ENCODE data around the gene ELF1. TPM values are rescaled to one million over a fixed set of nuclear protein-coding genes. Genes with fewer than 3 reads are reported as not detected.

The ELF1 gene
- total and polyA plus RNA-seq, 2 of the 8 experiments (the other 6 are each of a cell fraction or from before 2014, with no cell fraction given) = 5.6 to 18.2 TPM

GRCh38 chr13:40910324-40911050 lies 108.6 kb downstream of the ELF1 start:
- Histone ChIP-seq H2BK20ac (ENCODE audit: low read length) (no peak overlapping the region), H3K56ac (replicated peaks; ENCODE audit: insufficient read length, low read depth, low read length) (no peak overlapping the region), H2BK15ac (ENCODE audit: low read length) (no peak overlapping the region), H4K91ac (replicated peaks; ENCODE audit: insufficient read length, low read length) (no peak overlapping the region), H3K4ac (replicated peaks; ENCODE audit: insufficient read length, low read depth, low read length) (no peak overlapping the region), H3K18ac (ENCODE audit: extremely low read depth, low read length) (no peak overlapping the region), H2AFZ (ENCODE audit: low read length) (no peak overlapping the region), H2BK5ac (ENCODE audit: low read depth, low read length) (no peak overlapping the region), H4K5ac (ENCODE audit: insufficient read length, low read depth, low read length) (no peak overlapping the region), H3K4me3 (ENCODE audit: extremely low read depth in 1 of 4, insufficient read depth in 2 of 4, low read depth in 3 of 4, low read length in 4 of 4) (no peak overlapping the region), H3K79me2 (ENCODE audit: control insufficient read depth in 1 of 2, insufficient read depth in 2 of 2, low read length in 2 of 2) (no peaks in the 10 kb centered on the region), H4K8ac (ENCODE audit: extremely low read depth, insufficient read depth, low read length) (no peak overlapping the region), H3K79me1 (ENCODE audit: low read depth, low read length) (no peaks in the 10 kb centered on the region), H3K4me2 (ENCODE audit: insufficient read depth in 1 of 2, low read depth in 2 of 2, low read length in 2 of 2) (no peak overlapping the region), H4K20me1 (replicated peaks in 1 of 2; ENCODE audit: control insufficient read depth in 1 of 2, insufficient read depth in 2 of 2, low read length in 2 of 2) (no peaks in the 10 kb centered on the region), H3K4me1 (replicated peaks in 1 of 4; ENCODE audit: control insufficient read depth in 3 of 4, insufficient read depth in 4 of 4, low read length in 3 of 4) (no peaks in the 10 kb centered on the region), H3K9me3 (ENCODE audit: insufficient read depth in 2 of 2, low read depth in 1 of 2, low read length in 1 of 2) (no peaks in the 10 kb centered on the region), H2BK120ac (replicated peaks; ENCODE audit: low read depth, low read length) (no peak overlapping the region), H2AK5ac (ENCODE audit: low read depth, low read length) (no peak overlapping the region), H3K36me3 (ENCODE audit: control insufficient read depth in 2 of 4, insufficient read depth in 4 of 4, low read length in 3 of 4) (no peaks in the 10 kb centered on the region), H3K23ac (ENCODE audit: insufficient read length) (no peak overlapping the region), H3K27ac (ENCODE audit: low read depth, low read length) (no peak overlapping the region), H3K9ac (replicated peaks in 1 of 4; ENCODE audit: extremely low read depth in 1 of 4, low read depth in 3 of 4, low read length in 3 of 4) (no peak overlapping the region), H3K14ac (ENCODE audit: insufficient read length) (no peak overlapping the region), H3K23me2 (ENCODE audit: low read depth, low read length) (no peaks in the 10 kb centered on the region), H2BK12ac (ENCODE audit: low read depth, low read length) (no peak overlapping the region), H3K27me3 (replicated peaks in 1 of 4; ENCODE audit: control insufficient read depth in 3 of 4, extremely low read depth in 1 of 4, insufficient read depth in 3 of 4, low read length in 3 of 4) (no peaks in the 10 kb centered on the region)
- WGBS, 2 experiments (ENCODE audit: extremely low coverage in 1 of 2, insufficient coverage in 1 of 2, insufficient read length in 1 of 2, insufficient replicate concordance in 2 of 2, low coverage in 1 of 2, low lambda C conversion rate in 2 of 2, missing lambda C conversion rate in 1 of 2) = 89% methylated on average over 1 of the region's 2 CpGs; no CpG with 5 or more reads in 1 of the 2 experiments
- TF ChIP-seq SIN3A (conservative IDR thresholded peaks at IDR 0.05 in 1 of 2, IDR thresholded peaks at IDR 0.05 in 1 of 2; ENCODE audit: low read depth in 1 of 2, low read length in 2 of 2) (no peak), CTBP2 (IDR thresholded peaks at IDR 0.05; ENCODE audit: borderline replicate concordance, insufficient read depth, insufficient read length, low read length) (no peak), NANOG (IDR thresholded peaks at IDR 0.05; ENCODE audit: insufficient read depth, low read depth, low read length, poor library complexity, severe bottlenecking) (no peak), ATF2 (IDR thresholded peaks at IDR 0.05; ENCODE audit: low read length) (no peak), SP4 (IDR thresholded peaks at IDR 0.05; ENCODE audit: low read length) (no peak), KDM4A (IDR thresholded peaks at IDR 0.05; ENCODE audit: low read depth, low read length, severe bottlenecking) (no peak), TAF7 (optimal IDR thresholded peaks at IDR 0.05; ENCODE audit: borderline replicate concordance, low read depth, low read length) (no peak), POLR2AphosphoS5 (IDR thresholded peaks at IDR 0.05; ENCODE audit: low read depth, low read length) (no peak), RBBP5 (IDR thresholded peaks at IDR 0.05; ENCODE audit: borderline replicate concordance, low read depth, low read length) (no peak), EP300 (IDR thresholded peaks at IDR 0.05; ENCODE audit: borderline replicate concordance in 1 of 2, low read depth in 2 of 2, low read length in 2 of 2) (no peak), NRF1 (IDR thresholded peaks at IDR 0.05; ENCODE audit: low read depth, low read length) (no peak)
- CTCF ChIA-PET (ENCODE audit: partially characterized antibody) = no interaction called here
- FAIRE-seq (no peak), DNase-seq (ENCODE audit: low read depth in 1 of 2, low spot score in 2 of 2) (no peak)
- POLR2A ChIA-PET (ENCODE audit: partially characterized antibody) = no interaction called here
